Transverse colon (tissue), 3 donors: Measurements from ENCODE around the gene ZNF217.

Experiments used
- CTCF ChIP-seq, 5 experiments: fragments of 200-600 bp in 3 of 5; fragments of 450-650 bp in 2 of 5; sonication (generic) in 3 of 5; IDR thresholded peaks; 1 replicate in 2 of 5; 2 replicates in 3 of 5; pipeline ENCODE4 v1.5.1; 2016 to 2017; ENCODE audit warnings: antibody characterized with exemption in 5 of 5, inconsistent platforms in 3 of 5, mild to moderate bottlenecking in 2 of 5, moderate library complexity in 1 of 5
- EP300 ChIP-seq: sonication (generic); formaldehyde crosslinking; IDR thresholded peaks from one replicate; pipeline ENCODE4 v1.6.1; 2017; ENCODE audit warnings: antibody characterized with exemption, low read depth

- TF ChIP-seq CTCF (IDR thresholded peaks at IDR 0.05) = no peak
- TF ChIP-seq EP300 = no peak
Measured at GRCh38 chr20:53609491-53610445, 16.1 kb upstream of the ZNF217 start.
